Measurements from ENCODE around the gene SAV1.
"Not testable (repeated sequence)": the region's sequence is repeated elsewhere in the genome, so short reads cannot be mapped to it uniquely, and the experiment has no call there.

Gene SAV1

GRCh38 chr14:50665300-50665699 is 2.8 kb downstream of the SAV1 start:
- DNase-seq (ENCODE audit: low read depth), result not testable (repeated sequence)

- DNase-seq (ENCODE audit: low read depth), result not testable (repeated sequence)
Observed at GRCh38 chr14:50664579-50664978, 3.5 kb downstream of the SAV1 start.

GRCh38 chr14:50659327-50659974 is 8.7 kb downstream of the SAV1 start:
- DNase-seq (ENCODE audit: low read depth), result no peak

- DNase-seq (ENCODE audit: low read depth), result no peak
Observed at GRCh38 chr14:50658203-50658602, 9.9 kb downstream of the SAV1 start.

GRCh38 chr14:50657753-50658152 is 10.4 kb downstream of the SAV1 start:
- no peak for DNase-seq (ENCODE audit: low read depth)

- DNase-seq (ENCODE audit: low read depth), result no peak
Observed at GRCh38 chr14:50656776-50657175, 11.3 kb downstream of the SAV1 start.

GRCh38 chr14:50649691-50650090 is 18.4 kb downstream of the SAV1 start:
- no peak for DNase-seq (ENCODE audit: low read depth)

- DNase-seq (ENCODE audit: low read depth), result no peak
Observed at GRCh38 chr14:50647753-50648152, 20.4 kb downstream of the SAV1 start.

GRCh38 chr14:50647282-50647681 is 20.8 kb downstream of the SAV1 start:
- DNase-seq (ENCODE audit: low read depth), result no peak

- DNase-seq (ENCODE audit: low read depth), result no peak
Observed at GRCh38 chr14:50635141-50635540, 33.0 kb downstream of the SAV1 start.

GRCh38 chr14:50633954-50634353 is 34.2 kb downstream of the SAV1 start:
- no peak for DNase-seq (ENCODE audit: low read depth)

GRCh38 chr14:50631408-50631821 is 36.7 kb downstream of the SAV1 start:
- DNase-seq (ENCODE audit: low read depth), result no peak

- DNase-seq (ENCODE audit: low read depth), result not testable (repeated sequence)
Observed at GRCh38 chr14:50624947-50625346, 43.2 kb downstream of the SAV1 start.

- no peak for DNase-seq (ENCODE audit: low read depth)
Observed at GRCh38 chr14:50624447-50624846, 43.7 kb downstream of the SAV1 start.

GRCh38 chr14:50622978-50623377 is 45.1 kb downstream of the SAV1 start:
- no peak for DNase-seq (ENCODE audit: low read depth)

GRCh38 chr14:50620341-50620740 is 47.8 kb downstream of the SAV1 start:
- DNase-seq (ENCODE audit: low read depth), result no peak

GRCh38 chr14:50619569-50620141 is 48.5 kb downstream of the SAV1 start:
- DNase-seq (ENCODE audit: low read depth), result no peak

- no peak for DNase-seq (ENCODE audit: low read depth)
Observed at GRCh38 chr14:50616275-50616674, 51.8 kb downstream of the SAV1 start.

GRCh38 chr14:50615552-50615951 is 52.6 kb downstream of the SAV1 start:
- DNase-seq (ENCODE audit: low read depth), result no peak

- no peak for DNase-seq (ENCODE audit: low read depth)
Observed at GRCh38 chr14:50615056-50615455, 53.0 kb downstream of the SAV1 start.

- no peak for DNase-seq (ENCODE audit: low read depth)
Observed at GRCh38 chr14:50612806-50613205, 55.3 kb downstream of the SAV1 start.

GRCh38 chr14:50610465-50610864 is 57.6 kb downstream of the SAV1 start:
- no peak for DNase-seq (ENCODE audit: low read depth)

GRCh38 chr14:50608302-50608851 is 59.7 kb downstream of the SAV1 start:
- DNase-seq (ENCODE audit: low read depth), result no peak

- DNase-seq (ENCODE audit: low read depth), result no peak
Observed at GRCh38 chr14:50607761-50608160, 60.3 kb downstream of the SAV1 start.

Data from stimulated activated CD8-positive, alpha-beta memory T cell treated with anti-CD3 and anti-CD28 coated beads, Interleukin-15, amount 100 ng/mL, for 1 hour (primary cell).